ENCODE results near the gene SPECC1. TPM values are rescaled to one million over a fixed set of nuclear protein-coding genes. Genes with fewer than 3 reads are reported as not detected.
"Not testable (repeated sequence)": the region's sequence is repeated elsewhere in the genome, so short reads cannot be mapped to it uniquely, and the experiment has no call there.

The SPECC1 gene
- total RNA-seq, 1 donor from 2014 or later, result 26.9 TPM

DNA sequence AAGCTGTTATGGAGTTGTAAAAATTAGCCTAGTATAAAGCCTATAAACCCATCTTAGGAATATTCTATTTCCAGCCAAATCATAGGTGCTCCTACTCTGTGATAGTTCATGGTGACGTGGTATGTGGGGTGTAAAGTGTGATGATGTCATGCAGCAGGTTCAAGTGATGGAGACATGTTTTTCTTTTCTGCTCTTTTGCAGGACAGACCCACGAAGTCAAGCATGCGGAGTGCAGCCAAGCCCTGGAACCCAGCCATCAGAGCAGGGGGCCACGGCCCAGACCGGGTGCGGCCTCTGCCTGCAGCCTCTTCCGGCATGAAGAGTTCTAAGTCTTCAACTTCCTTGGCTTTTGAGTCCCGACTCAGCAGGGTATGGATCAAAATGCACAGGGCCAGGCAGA, 87.3 kb downstream of the SPECC1 start:
- DNase-seq, result no peak
- no peak for ATAC-seq
- no peaks in the 10 kb centered on the region for H3K36me3 ChIP-seq
- no peaks in the 10 kb centered on the region for H3K4me1 ChIP-seq
- no peak overlapping the region for H3K4me3 ChIP-seq
- intact Hi-C loops (cut with DNase I), result no loop called here
- H3K27me3 ChIP-seq (ENCODE audit: low read depth), result peaks cover 4% of the 10 kb centered on the region
- TF ChIP-seq CTCF (IDR thresholded peaks at IDR 0.05), result no peak
- no peaks in the 10 kb centered on the region for H3K9me3 ChIP-seq
- H3K27ac ChIP-seq, result no peak overlapping the region

GRCh38 chr17:20097330-20097729, 88.2 kb downstream of the SPECC1 start:
- DNase-seq (no peak), ATAC-seq (no peak)
- no peak overlapping the region for H3K27ac ChIP-seq
- intact Hi-C loops (cut with DNase I), result no loop called here
- H3K4me1 ChIP-seq, result no peaks in the 10 kb centered on the region
- H3K9me3 ChIP-seq, result no peaks in the 10 kb centered on the region
- no peak overlapping the region for H3K4me3 ChIP-seq
- no peaks in the 10 kb centered on the region for H3K36me3 ChIP-seq
- H3K27me3 ChIP-seq (ENCODE audit: low read depth), result peaks cover 4% of the 10 kb centered on the region
- TF ChIP-seq CTCF (IDR thresholded peaks at IDR 0.05), result no peak

GRCh38 chr17:20098314-20098713, 89.2 kb downstream of the SPECC1 start:
- TF ChIP-seq CTCF (IDR thresholded peaks at IDR 0.05), result no peak
- H3K27ac ChIP-seq, result no peak overlapping the region
- H3K4me1 ChIP-seq, result no peaks in the 10 kb centered on the region
- ATAC-seq (peak in 1 of 2 donors; percentile 40), DNase-seq (no peak)
- intact Hi-C loops (cut with DNase I), result no loop called here
- H3K4me3 ChIP-seq, result no peak overlapping the region
- no peaks in the 10 kb centered on the region for H3K36me3 ChIP-seq
- peaks cover 4% of the 10 kb centered on the region for H3K27me3 ChIP-seq (ENCODE audit: low read depth)
- H3K9me3 ChIP-seq, result no peaks in the 10 kb centered on the region

DNA sequence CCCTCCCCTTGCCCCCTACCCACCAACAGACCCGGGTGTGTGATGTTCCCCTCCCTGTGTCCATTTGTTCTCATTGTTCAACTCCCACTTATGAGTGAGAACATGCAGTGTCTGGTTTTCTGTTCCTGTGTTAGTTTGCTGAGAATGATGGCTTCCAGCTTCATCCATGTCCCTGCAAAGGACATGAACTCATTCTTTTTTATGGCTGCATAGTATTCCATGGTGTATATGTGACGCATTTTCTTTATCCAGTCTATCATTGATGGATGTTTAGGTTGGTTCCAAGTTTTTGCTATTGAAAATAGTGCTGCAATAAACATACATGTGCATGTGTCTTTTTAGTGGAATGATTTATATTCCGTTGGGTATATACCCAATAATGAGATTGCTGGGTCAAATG, 91.6 kb downstream of the SPECC1 start:
- DNase-seq; ATAC-seq; H3K4me1 ChIP-seq; H3K36me3 ChIP-seq; H3K9me3 ChIP-seq; H3K27ac ChIP-seq; H3K27me3 ChIP-seq (ENCODE audit: low read depth); H3K4me3 ChIP-seq; intact Hi-C loops (cut with DNase I): not testable (repeated sequence)

GRCh38 chr17:20103454-20104446, 94.6 kb downstream of the SPECC1 start:
- intact Hi-C loops (cut with DNase I), result no loop called here
- no peaks in the 10 kb centered on the region for H3K27me3 ChIP-seq (ENCODE audit: low read depth)
- no peaks in the 10 kb centered on the region for H3K9me3 ChIP-seq
- no peak for TF ChIP-seq CTCF (IDR thresholded peaks at IDR 0.05)
- ATAC-seq, result no peak
- no peak overlapping the region for H3K4me3 ChIP-seq
- no peaks in the 10 kb centered on the region for H3K4me1 ChIP-seq
- no peak for DNase-seq
- no peak overlapping the region for H3K27ac ChIP-seq
- H3K36me3 ChIP-seq, result no peaks in the 10 kb centered on the region

All from lower lobe of right lung (tissue), 2 donors.